22Rv1 (cell line): ENCODE data around the gene ABHD10.

Experiments used
- H3K27ac ChIP-seq: fragments of 450-650 bp; 2 replicates; pipeline ENCODE4 v1.5.1; 2017
- ZFX ChIP-seq: fragments of 450-650 bp; IDR thresholded peaks from 2 replicates; pipeline ENCODE4 v1.6.1; 2017; ENCODE audit warnings: antibody characterized with exemption, borderline replicate concordance
- TF ChIP-seq, protein P1 (sequence below): fragments of 450-650 bp; IDR thresholded peaks from 2 replicates; pipeline ENCODE4 v1.5.1; 2017; ENCODE audit warnings: mild to moderate bottlenecking

ABHD10 gene

GRCh38 chr3:112000966-112001365 lies 22.1 kb downstream of the ABHD10 start:
- H3K27ac ChIP-seq: no peak overlapping the region
- TF ChIP-seq ZFX: no peak
- TF ChIP-seq, protein P1, sequence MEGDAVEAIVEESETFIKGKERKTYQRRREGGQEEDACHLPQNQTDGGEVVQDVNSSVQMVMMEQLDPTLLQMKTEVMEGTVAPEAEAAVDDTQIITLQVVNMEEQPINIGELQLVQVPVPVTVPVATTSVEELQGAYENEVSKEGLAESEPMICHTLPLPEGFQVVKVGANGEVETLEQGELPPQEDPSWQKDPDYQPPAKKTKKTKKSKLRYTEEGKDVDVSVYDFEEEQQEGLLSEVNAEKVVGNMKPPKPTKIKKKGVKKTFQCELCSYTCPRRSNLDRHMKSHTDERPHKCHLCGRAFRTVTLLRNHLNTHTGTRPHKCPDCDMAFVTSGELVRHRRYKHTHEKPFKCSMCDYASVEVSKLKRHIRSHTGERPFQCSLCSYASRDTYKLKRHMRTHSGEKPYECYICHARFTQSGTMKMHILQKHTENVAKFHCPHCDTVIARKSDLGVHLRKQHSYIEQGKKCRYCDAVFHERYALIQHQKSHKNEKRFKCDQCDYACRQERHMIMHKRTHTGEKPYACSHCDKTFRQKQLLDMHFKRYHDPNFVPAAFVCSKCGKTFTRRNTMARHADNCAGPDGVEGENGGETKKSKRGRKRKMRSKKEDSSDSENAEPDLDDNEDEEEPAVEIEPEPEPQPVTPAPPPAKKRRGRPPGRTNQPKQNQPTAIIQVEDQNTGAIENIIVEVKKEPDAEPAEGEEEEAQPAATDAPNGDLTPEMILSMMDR: no peak

- TF ChIP-seq, protein P1: no peak
- TF ChIP-seq ZFX: no peak
- no peak overlapping the region for H3K27ac ChIP-seq
Observed at GRCh38 chr3:112001526-112001925, 22.7 kb downstream of the ABHD10 start.

DNA sequence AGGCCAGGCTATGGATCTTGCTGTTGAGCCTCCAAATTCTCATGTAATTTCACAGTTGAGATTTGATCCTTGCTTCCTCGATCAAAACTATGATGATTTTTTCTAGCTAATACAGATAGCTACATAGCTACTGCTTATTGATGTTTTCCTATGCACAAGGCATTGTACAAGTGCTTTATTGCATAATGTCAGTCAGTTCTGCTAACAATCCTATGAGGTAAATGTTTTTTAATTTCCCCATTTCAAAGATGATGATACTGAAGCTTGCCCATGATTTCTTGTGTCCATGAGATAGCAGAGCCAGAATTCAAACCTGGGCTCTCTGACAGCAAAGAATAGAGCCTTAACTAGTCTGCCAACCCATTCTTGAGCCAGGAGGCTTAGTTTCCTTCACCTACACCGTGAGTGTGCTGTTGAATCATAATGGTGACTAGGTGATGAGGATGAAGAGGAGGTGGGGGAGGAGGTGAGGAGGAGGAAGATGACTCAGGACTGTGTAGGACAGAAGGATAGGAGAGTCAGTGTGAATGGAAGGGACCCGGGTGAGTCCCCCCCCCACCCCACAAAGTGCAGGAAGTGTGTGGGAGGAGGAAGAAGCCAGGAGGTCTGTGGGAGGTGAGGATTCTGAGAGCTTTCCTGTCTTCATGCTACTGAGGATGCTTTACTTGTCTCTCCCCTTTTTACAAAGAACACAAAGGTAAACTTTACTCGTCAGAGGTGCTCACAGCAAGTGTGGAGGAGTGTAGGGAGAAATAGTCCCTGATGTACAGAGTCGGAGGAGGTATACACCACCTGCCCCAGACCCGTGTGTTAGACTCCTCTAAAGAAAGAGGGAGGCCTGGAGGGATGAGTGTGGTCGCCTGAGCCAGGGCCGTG lies 23.5 kb downstream of the ABHD10 start:
- no peak overlapping the region for H3K27ac ChIP-seq
- TF ChIP-seq ZFX: no peak
- TF ChIP-seq, protein P1: no peak

DNA sequence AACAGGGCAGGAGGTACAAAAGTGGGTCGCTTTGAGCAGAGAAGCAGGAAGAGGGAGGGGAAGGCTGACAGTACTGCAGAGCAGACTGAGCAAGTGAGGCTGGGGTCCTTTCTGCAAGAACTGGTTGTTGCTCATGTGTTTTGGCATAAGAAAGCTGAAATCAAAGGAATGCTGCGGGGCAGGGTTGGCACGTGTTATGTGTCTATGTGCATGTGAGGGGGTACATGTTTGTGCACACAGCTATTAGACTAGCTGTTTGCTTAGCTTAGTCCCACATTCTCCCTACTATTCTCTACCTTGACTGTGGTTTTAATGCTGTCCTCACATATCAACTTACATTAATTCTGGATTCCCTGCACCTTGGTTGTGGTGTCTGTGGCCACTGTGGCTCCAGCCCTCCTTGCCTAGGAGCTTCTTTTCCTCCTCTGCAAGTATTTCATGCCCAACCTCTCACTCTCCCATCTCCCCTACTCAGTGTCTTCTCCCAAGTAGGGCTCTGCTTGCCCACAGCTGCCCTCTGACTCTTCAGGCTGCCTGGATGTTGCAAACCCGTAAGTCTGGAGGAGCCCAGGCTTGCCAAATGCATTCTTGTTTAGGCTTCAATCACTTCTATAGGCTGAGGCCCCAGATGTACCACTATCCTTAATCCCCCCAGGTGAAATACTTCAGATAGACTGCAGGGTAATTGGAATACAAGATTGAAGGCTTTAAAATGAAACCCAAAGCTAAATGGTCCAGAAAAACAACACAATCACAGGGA lies 24.7 kb downstream of the ABHD10 start:
- no peak for TF ChIP-seq ZFX
- TF ChIP-seq, protein P1: no peak
- H3K27ac ChIP-seq: no peak overlapping the region

DNA sequence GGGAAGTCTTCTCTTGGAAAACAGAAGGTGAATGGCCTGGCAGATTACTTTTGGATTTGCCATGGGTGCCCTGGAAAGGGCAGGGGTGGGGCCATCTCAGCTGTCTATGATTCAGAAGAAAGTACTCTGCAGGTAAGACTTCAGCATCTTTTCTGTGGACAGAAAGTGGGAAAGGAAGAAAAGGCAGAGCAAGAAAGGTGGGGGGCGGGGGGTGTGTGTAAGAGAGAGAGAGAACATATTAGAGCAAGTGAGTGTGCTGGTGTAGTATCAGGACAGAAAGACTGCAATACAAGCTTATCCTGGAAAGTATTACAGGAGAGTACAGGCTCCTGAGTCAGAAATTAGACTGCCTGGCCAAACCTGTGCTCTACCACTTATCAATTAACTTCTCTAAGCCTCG lies 25.4 kb downstream of the ABHD10 start:
- TF ChIP-seq ZFX: no peak
- TF ChIP-seq, protein P1: no peak
- no peak overlapping the region for H3K27ac ChIP-seq

- no peak overlapping the region for H3K27ac ChIP-seq
Observed at GRCh38 chr3:112004669-112005068, 25.8 kb downstream of the ABHD10 start.

More at GRCh38 chr3:112004669-112005068, 25.8 kb downstream of the ABHD10 start:
- TF ChIP-seq ZFX: no peak
- TF ChIP-seq, protein P1: no peak
